GM23248 (cell line): Measurements from ENCODE around the gene RANGAP1. TPM values are rescaled to one million over a fixed set of nuclear protein-coding genes. Genes with fewer than 3 reads are reported as not detected.

Source experiments
- DNase-seq: peaks from one replicate; pipeline ENCODE4 v3.0.0-alpha.2; 2015
- H2AFZ ChIP-seq: fragments of 200-600 bp; sonication (generic); 2 replicates; pipeline ENCODE4 v1.6.1; 2016; ENCODE audit warnings: antibody characterized with exemption
- H3F3A ChIP-seq: fragments of 200-600 bp; sonication (generic); 2 replicates; pipeline ENCODE4 v1.6.1; 2016; ENCODE audit warnings: mild to moderate bottlenecking, antibody characterized with exemption, mixed run types; ENCODE audit not compliant: insufficient read depth
- H3K27ac ChIP-seq: fragments of 200-600 bp; sonication (generic); 2 replicates; pipeline ENCODE4 v1.5.1; 2016; ENCODE audit warnings: mild to moderate bottlenecking
- H3K27me3 ChIP-seq: fragments of 200-600 bp; sonication (generic); replicated peaks from 2 replicates; pipeline ENCODE4 v1.6.1; 2016; ENCODE audit warnings: mild to moderate bottlenecking; ENCODE audit not compliant: insufficient read depth
- H3K36me3 ChIP-seq: fragments of 200-600 bp; sonication (generic); 2 replicates; pipeline ENCODE4 v1.6.1; 2016; ENCODE audit warnings: low read depth, mild to moderate bottlenecking
- H3K4me1 ChIP-seq: fragments of 200-600 bp; sonication (generic); 2 replicates; pipeline ENCODE4 v1.6.1; 2016; ENCODE audit warnings: mild to moderate bottlenecking; ENCODE audit not compliant: insufficient read depth
- H3K4me2 ChIP-seq: fragments of 200-600 bp; sonication (generic); one replicate; pipeline ENCODE4 v1.6.1; 2016; ENCODE audit warnings: mild to moderate bottlenecking; ENCODE audit not compliant: unreplicated experiment
- H3K4me3 ChIP-seq: fragments of 200-600 bp; sonication (generic); 2 replicates; pipeline ENCODE4 v1.5.1; 2016; ENCODE audit warnings: mild to moderate bottlenecking
- H3K79me2 ChIP-seq: fragments of 200-600 bp; sonication (generic); 2 replicates; pipeline ENCODE4 v1.6.1; 2016; ENCODE audit warnings: mild to moderate bottlenecking; ENCODE audit not compliant: insufficient read depth
- H3K9ac ChIP-seq: fragments of 200-600 bp; sonication (generic); 2 replicates; pipeline ENCODE4 v1.6.1; 2016; ENCODE audit warnings: mild to moderate bottlenecking
- H3K9me2 ChIP-seq: fragments of 200-600 bp; sonication (generic); 2 replicates; pipeline ENCODE4 v1.6.1; 2016; ENCODE audit warnings: mixed run types, mild to moderate bottlenecking, moderate library complexity; ENCODE audit not compliant: insufficient read depth
- H3K9me3 ChIP-seq: fragments of 200-600 bp; sonication (generic); one replicate; pipeline ENCODE4 v1.6.1; 2017; ENCODE audit warnings: low read depth
- H4K20me1 ChIP-seq: fragments of 200-600 bp; sonication (generic); 2 replicates; pipeline ENCODE4 v1.6.0; 2016; ENCODE audit not compliant: insufficient read depth
- EZH2 ChIP-seq: fragments of 200-600 bp; sonication (generic); IDR thresholded peaks from 2 replicates; pipeline ENCODE4 v1.6.1; 2018; ENCODE audit warnings: antibody characterized with exemption, mild to moderate bottlenecking; ENCODE audit not compliant: insufficient read depth, poor library complexity, severe bottlenecking
- EZH2phosphoT487 ChIP-seq: fragments of 200-600 bp; sonication (generic); IDR thresholded peaks from 2 replicates; pipeline ENCODE4 v1.6.1; 2018; ENCODE audit warnings: antibody characterized with exemption, moderate library complexity, mild to moderate bottlenecking, low read depth; ENCODE audit not compliant: insufficient read depth
- WGBS, 2 experiments: methylation state at CpG; one replicate each; pipeline ENCODE4 v1.1.6; 2015 to 2017; ENCODE audit warnings: low lambda C conversion rate in 2 of 2, low coverage in 1 of 2; ENCODE audit errors: missing lambda C conversion rate in 2 of 2; 5-methylcytosine and 5-hydroxymethylcytosine counted together
- in situ Hi-C: fragments of 300-500 bp; cut with MboI; formaldehyde crosslinking; loops from 2 replicates; pipeline ENCODE4 v1.15.0; 2020
- polyA plus RNA-seq: library from polyadenylated mRNA; unstranded; fragments of >200 nt; fragmentation: Nextera tagmentation; extraction: Ambion mirVana; gene quantifications from 2 replicates; pipeline ENCODE4 v1.2.1, GENCODE V29; 2016
- total RNA-seq: library from RNA; depleted of rRNA; stranded (reverse); fragments of >200 nt; shearing (Covaris generic); gene quantifications from 2 replicates; pipeline ENCODE4 v1.2.3, GENCODE V29; 2014

Gene RANGAP1
- total and polyA plus RNA-seq, 2 experiments from 2014 or later, result 52.3 to 73.5 TPM

DNA sequence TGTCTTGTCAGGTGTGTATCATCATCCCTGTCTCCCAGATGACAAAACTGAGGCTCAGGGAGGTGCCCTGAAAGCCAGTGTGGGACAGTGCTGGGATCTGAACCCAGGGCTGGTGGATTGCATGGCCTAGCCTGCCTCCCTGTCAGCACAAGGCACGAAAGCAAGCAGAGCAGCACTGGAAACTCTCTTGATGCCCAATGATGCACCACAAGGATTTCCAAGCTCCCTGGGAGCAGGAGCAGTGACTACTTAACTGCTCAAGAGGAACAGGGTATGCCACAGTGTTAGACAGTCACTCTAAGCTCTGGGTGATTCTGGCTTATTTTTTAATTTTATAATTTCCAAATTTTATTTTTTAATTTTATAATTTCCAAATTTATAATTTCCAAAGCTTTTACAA, 24.3 kb upstream of the RANGAP1 start:
- DNase-seq, result no peak
- H3K36me3 ChIP-seq, result no peaks in the 10 kb centered on the region
- H3K4me3 ChIP-seq, result no peak overlapping the region
- no peaks in the 10 kb centered on the region for H3K27me3 ChIP-seq
- no peak overlapping the region for H3K9ac ChIP-seq
- H3K79me2 ChIP-seq, result peaks cover 98% of the 10 kb centered on the region
- H2AFZ ChIP-seq, result no peak overlapping the region
- H3K4me2 ChIP-seq, result no peak overlapping the region
- peaks cover 30% of the 10 kb centered on the region for H3F3A ChIP-seq
- no peaks in the 10 kb centered on the region; the same call in 1 of the 2 replicates for H4K20me1 ChIP-seq
- in situ Hi-C loops, result no loop called here
- no peak overlapping the region for H3K27ac ChIP-seq
- TF ChIP-seq EZH2 (no peak), EZH2phosphoT487 (no peak)
- H3K9me3 ChIP-seq, result no peaks in the 10 kb centered on the region
- 92 to 100% methylated on average over 1 of the region's 1 CpG for WGBS, 2 experiments
- H3K4me1 ChIP-seq, result peaks cover 30% of the 10 kb centered on the region
- no peaks in the 10 kb centered on the region for H3K9me2 ChIP-seq

DNA sequence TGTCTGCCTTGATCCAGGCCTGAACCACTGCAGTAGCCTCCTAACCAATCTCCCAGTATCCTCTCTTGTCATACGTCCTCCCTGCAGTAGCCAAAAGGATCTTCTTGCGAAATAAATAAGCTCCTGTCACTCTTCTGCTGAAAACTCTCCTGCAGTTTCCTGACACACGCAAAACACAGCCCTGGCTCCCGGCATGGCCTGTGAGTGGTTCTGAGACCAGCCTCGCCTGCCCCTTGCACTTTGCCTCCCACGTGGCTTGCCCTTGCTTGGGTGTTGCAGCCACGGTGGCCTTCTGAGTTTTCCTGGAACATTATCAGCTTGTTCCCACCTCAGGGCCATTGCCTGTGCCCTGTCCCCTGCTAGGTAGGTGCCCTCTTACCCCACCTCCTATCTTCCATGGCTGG, 22.6 kb upstream of the RANGAP1 start:
- TF ChIP-seq EZH2phosphoT487 (no peak), EZH2 (no peak)
- Histone ChIP-seq H3K9me3 (no peaks in the 10 kb centered on the region), H3F3A (peaks cover 44% of the 10 kb centered on the region), H3K9me2 (no peaks in the 10 kb centered on the region), H4K20me1 (no peaks in the 10 kb centered on the region; the same call in 1 of the 2 replicates), H3K4me3 (no peak overlapping the region), H3K9ac (peak overlapping the region; percentile 56), H3K36me3 (no peaks in the 10 kb centered on the region), H3K4me1 (peaks cover 36% of the 10 kb centered on the region), H2AFZ (peak overlapping the region; percentile 39; the same call in 1 of the 2 replicates), H3K27me3 (no peaks in the 10 kb centered on the region), H3K27ac (peak overlapping the region; percentile 85), H3K4me2 (peak overlapping the region; percentile 76), H3K79me2 (peaks cover 98% of the 10 kb centered on the region)
- 21 to 23% methylated on average over 7 of the region's 7 CpGs for WGBS, 2 experiments
- peak; percentile 53 for DNase-seq
- in situ Hi-C loops, result no loop called here

DNA sequence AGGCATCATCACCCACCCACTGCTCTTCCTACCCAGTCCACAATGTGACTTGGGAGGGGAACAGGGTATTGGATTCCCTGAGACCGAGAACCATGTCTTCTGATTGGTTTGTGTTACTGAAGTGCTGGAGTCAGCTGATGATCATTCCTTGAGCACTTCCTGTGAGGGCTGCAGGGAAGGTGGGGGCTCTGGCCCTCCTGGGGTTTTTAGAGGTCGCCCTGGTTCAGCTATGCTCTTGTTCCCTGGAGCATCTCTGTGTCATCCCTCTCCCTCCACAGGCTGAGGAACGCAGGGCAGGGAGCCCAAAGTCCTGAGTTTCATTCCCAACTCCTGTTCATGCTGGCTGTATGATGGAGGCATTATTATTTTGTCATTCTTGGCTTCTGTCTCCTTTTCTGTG, 22.1 kb upstream of the RANGAP1 start:
- H3K9ac ChIP-seq, result peak overlapping the region; percentile 56
- no peaks in the 10 kb centered on the region for H3K36me3 ChIP-seq
- H3K4me3 ChIP-seq, result peak overlapping the region; percentile 32; the same call in 1 of the 2 replicates
- no peak for TF ChIP-seq EZH2phosphoT487
- TF ChIP-seq EZH2, result no peak
- no peaks in the 10 kb centered on the region; the same call in 1 of the 2 replicates for H4K20me1 ChIP-seq
- H3K27me3 ChIP-seq, result no peaks in the 10 kb centered on the region
- H2AFZ ChIP-seq, result peak overlapping the region; percentile 39; the same call in 1 of the 2 replicates
- peaks cover 46% of the 10 kb centered on the region for H3F3A ChIP-seq
- H3K9me2 ChIP-seq, result no peaks in the 10 kb centered on the region
- peak overlapping the region; percentile 85 for H3K27ac ChIP-seq
- in situ Hi-C loops, result no loop called here
- 19 to 35% methylated on average over 3 of the region's 3 CpGs for WGBS, 2 experiments
- peaks cover 98% of the 10 kb centered on the region for H3K79me2 ChIP-seq
- peaks cover 36% of the 10 kb centered on the region for H3K4me1 ChIP-seq
- H3K9me3 ChIP-seq, result no peaks in the 10 kb centered on the region
- H3K4me2 ChIP-seq, result peak overlapping the region; percentile 76
- DNase-seq, result peak; percentile 89

DNA sequence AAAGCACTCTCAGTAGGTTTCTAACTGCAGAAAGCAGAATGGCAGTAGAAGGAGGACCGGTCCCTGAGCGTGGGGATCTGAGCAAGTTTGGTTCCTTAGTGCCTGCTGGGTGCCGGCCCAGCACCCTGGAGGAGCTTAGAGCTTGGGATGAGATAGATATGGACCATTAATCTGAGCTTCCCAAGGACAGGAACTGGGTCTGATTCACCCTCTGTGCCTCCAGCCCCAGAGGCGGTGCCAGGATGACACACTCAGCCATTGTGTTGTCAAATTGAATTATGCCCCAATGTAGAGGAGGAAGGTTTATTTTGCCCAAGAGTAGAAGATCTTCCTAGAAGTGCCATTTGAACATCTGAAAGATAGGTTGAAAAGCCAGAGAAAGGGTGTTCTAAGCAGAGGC, 19.7 kb upstream of the RANGAP1 start:
- H3K36me3 ChIP-seq, result no peaks in the 10 kb centered on the region
- peaks cover 49% of the 10 kb centered on the region for H3F3A ChIP-seq
- peak; percentile 95 for DNase-seq
- H3K27me3 ChIP-seq, result no peaks in the 10 kb centered on the region
- peaks cover 98% of the 10 kb centered on the region for H3K79me2 ChIP-seq
- H2AFZ ChIP-seq, result no peak overlapping the region
- 8 to 9% methylated on average over 4 of the region's 4 CpGs for WGBS, 2 experiments
- H3K9me3 ChIP-seq, result no peaks in the 10 kb centered on the region
- H3K4me3 ChIP-seq, result peak overlapping the region; percentile 26; the same call in 1 of the 2 replicates
- in situ Hi-C loops, result no loop called here
- peak overlapping the region; percentile 62 for H3K4me2 ChIP-seq
- no peaks in the 10 kb centered on the region for H3K9me2 ChIP-seq
- H3K4me1 ChIP-seq, result peaks cover 40% of the 10 kb centered on the region
- H3K27ac ChIP-seq, result peak overlapping the region; percentile 69
- H3K9ac ChIP-seq, result no peak overlapping the region
- no peaks in the 10 kb centered on the region for H4K20me1 ChIP-seq
- TF ChIP-seq EZH2phosphoT487, result no peak
- no peak for TF ChIP-seq EZH2

DNA sequence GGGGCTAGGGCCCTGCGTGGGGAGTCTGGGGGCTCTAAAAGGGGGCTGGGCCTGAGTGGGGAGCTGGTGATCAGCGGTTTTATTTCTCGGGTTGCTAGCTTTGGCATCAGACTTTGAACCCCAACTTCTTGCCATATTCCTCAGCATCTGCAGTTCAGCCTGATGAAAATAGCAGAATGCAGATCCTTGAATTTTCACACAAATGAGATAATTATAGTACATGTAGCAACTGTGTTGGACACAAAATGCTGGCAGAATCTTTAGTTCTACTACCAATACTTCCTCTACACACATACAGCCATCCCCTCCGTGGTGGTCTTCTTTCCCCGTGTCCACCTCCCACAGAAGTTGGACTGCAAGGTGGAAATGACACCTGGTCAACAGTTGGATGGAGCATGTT, 16.8 kb upstream of the RANGAP1 start:
- TF ChIP-seq EZH2 (no peak), EZH2phosphoT487 (no peak)
- in situ Hi-C loops, result no loop called here
- Histone ChIP-seq H3K4me2 (peak overlapping the region; percentile 94), H2AFZ (no peak overlapping the region), H4K20me1 (no peaks in the 10 kb centered on the region), H3F3A (peaks cover 35% of the 10 kb centered on the region), H3K9ac (peak overlapping the region; percentile 96), H3K79me2 (peaks cover 75% of the 10 kb centered on the region), H3K27ac (peak overlapping the region; percentile 57), H3K4me3 (peak overlapping the region; percentile 79), H3K9me3 (no peaks in the 10 kb centered on the region), H3K4me1 (peaks cover 31% of the 10 kb centered on the region), H3K36me3 (no peaks in the 10 kb centered on the region), H3K9me2 (no peaks in the 10 kb centered on the region), H3K27me3 (no peaks in the 10 kb centered on the region)
- WGBS, 2 experiments, result 0 to 1% methylated on average over 4 to 5 of the region's 5 CpGs
- DNase-seq, result peak; percentile 35
